GM18498 (cell line): ENCODE results near the gene XPNPEP2.
"Not testable (repeated sequence)": the region's sequence is repeated elsewhere in the genome, so short reads cannot be mapped to it uniquely, and the experiment has no call there.

Source experiments
- ATAC-seq: cut with Tn5 transposase; IDR thresholded peaks from one replicate; pipeline ENCODE4 v1.9.1; 2021; ENCODE audit warnings: mild to moderate bottlenecking, moderate library complexity; ENCODE audit not compliant: unreplicated experiment

Gene XPNPEP2

DNA sequence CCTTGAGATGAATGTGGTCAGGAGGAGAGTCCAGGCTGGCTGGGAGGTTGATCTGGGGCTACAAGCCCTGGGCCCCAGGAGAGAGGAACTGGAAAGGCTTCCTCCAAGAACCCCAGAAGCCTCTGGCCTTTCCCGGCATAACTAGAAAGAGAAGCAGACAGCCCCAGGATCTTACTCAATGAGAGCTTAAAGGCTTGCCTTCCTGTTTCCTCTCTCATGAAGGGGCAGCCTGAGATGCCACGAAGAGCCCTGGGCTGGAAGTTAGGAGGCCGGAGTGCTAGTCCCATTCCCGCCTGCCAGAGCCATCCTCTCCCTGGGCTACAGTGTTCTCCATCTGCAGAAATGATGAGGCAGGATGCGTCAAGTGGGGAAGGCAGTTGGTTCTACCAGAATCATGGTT lies 20.1 kb upstream of the XPNPEP2 start:
- ATAC-seq = no peak

DNA sequence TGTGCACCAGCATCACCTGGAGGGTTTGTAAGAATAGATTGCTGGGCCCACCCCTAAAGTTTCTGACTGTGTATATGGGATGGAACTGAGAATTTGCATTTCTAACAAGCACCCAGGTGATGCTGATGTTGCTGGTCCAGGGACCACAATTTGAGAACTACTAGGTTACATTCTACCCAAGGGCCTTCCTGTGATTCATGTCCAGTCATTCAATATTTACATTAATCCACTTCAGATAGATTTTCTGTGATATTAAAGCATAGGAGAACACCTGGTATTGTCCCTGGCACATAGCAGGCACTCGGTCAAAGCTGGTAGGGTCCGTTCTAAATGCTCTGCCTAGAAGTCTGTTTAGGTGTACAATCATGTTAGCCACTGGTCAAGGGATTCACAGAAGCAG lies 19.5 kb upstream of the XPNPEP2 start:
- ATAC-seq = no peak

GRCh38 chrX:129719931-129720530 lies 18.7 kb upstream of the XPNPEP2 start:
- ATAC-seq = no peak

- ATAC-seq = no peak
Observed at GRCh38 chrX:129720741-129721140, 18.0 kb upstream of the XPNPEP2 start.

DNA sequence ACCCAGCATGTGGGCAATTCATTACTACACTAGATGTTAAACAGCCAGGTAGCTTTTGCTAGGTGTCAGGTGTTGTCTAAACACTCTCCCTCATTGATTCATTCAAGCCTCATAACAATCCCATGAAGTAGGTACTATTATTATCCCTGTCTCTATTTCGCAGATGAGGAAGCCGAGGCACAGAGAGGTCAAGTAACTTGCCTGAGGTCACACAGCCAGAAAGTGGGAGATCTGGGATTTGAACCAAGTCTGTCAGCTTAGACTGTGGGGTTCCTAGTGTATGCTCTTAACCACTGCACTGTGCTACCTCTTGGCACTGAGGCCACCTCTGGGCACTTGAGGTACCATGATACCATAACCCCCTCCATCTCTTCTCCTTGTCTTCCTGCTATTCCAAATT lies 17.4 kb upstream of the XPNPEP2 start:
- no peak for ATAC-seq

- ATAC-seq = no peak
Observed at GRCh38 chrX:129721870-129722269, 16.9 kb upstream of the XPNPEP2 start.

- ATAC-seq = no peak
Observed at GRCh38 chrX:129723511-129723910, 15.3 kb upstream of the XPNPEP2 start.

GRCh38 chrX:129724754-129725153 lies 14.0 kb upstream of the XPNPEP2 start:
- no peak for ATAC-seq

- ATAC-seq = no peak
Observed at GRCh38 chrX:129726307-129727111, 12.3 kb upstream of the XPNPEP2 start.

GRCh38 chrX:129728061-129728460 lies 10.7 kb upstream of the XPNPEP2 start:
- ATAC-seq = no peak

GRCh38 chrX:129731228-129731627 lies 7.6 kb upstream of the XPNPEP2 start:
- no peak for ATAC-seq

- ATAC-seq = no peak
Observed at GRCh38 chrX:129732857-129733256, 5.9 kb upstream of the XPNPEP2 start.

DNA sequence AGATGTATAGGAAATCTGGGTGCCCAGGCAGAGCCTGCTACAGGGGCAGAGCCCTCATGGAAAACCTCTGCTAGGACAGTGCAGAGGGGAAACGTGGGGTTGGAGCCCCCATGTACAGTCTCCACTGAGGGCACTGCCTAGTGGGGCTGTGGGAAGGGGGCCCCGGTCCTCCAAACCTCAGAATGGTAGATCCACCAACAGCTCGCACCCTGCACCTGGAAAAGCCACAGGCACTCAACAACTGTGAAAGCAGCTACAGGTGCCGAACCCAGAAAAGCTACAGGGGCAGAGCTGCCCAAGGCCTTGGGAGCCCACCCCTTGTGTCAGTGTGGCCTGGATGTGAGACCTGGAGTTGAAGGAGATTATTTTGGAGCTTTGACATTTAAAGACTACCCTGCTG lies 5.4 kb upstream of the XPNPEP2 start:
- ATAC-seq = no peak

GRCh38 chrX:129736491-129736890 lies 2.3 kb upstream of the XPNPEP2 start:
- ATAC-seq = no peak

DNA sequence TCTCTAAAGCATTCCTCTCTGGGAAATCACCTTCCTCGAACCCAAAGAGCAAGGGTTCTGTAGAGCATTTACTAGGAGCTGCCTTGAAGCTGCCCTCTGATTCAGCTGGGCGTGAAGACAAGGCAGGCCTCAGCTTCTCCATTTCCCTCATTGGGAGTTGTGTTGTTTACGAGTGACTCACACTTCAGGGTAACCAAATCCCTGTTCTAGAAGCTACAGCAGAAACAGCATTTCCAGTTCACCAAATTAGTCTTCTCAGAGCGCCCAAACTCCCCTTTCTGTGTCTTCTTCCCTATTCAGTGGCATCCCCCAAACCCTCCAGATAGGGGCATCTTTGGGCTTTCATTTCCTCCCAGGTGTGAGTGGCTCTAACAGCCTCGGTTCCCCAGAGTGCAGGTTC lies 863 bp upstream of the XPNPEP2 start:
- no peak for ATAC-seq

DNA sequence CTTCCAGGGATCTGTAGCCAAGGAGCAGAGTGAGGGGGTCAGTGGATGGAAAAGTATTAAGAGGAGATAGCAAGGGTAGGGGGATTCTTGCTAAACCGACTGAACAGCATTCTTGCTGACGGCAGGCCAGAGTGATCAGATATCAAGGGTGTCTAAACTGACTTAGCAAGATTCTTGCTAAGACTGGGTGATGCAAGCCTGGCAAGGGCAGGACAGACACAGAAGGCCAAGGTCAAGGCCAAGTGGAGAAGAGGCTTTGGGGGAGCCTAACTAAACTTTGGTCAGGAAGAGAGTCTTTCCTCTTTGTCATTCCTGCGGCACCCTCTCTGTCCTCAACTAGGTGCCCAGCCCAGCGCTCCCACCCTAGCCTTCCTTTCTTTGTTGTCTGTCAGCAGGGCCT lies 799 bp downstream of the XPNPEP2 start:
- no peak for ATAC-seq

- ATAC-seq = no peak
Observed at GRCh38 chrX:129741880-129742758, 3.3 kb downstream of the XPNPEP2 start.

DNA sequence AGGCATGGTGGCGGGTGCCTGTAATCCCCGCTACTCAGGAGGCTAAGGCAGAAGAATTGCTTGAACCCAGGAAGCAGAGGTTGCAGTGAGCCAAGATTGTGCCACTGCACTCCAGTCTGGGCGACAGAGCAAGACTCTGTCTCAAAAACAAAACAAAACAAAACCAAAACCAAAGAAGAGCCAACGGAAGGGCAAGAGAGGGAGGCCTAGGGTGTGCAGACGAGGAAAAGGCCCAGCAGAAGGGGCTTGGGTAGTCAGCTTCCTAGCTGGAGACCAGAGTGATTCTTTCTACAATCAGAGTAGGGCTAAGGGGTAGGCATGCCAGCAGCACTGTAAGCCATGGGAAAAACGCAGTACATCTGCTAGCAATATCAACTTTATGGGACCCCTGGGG lies 4.0 kb downstream of the XPNPEP2 start:
- not testable (repeated sequence) for ATAC-seq

- no peak for ATAC-seq
Observed at GRCh38 chrX:129743821-129744220, 5.0 kb downstream of the XPNPEP2 start.

DNA sequence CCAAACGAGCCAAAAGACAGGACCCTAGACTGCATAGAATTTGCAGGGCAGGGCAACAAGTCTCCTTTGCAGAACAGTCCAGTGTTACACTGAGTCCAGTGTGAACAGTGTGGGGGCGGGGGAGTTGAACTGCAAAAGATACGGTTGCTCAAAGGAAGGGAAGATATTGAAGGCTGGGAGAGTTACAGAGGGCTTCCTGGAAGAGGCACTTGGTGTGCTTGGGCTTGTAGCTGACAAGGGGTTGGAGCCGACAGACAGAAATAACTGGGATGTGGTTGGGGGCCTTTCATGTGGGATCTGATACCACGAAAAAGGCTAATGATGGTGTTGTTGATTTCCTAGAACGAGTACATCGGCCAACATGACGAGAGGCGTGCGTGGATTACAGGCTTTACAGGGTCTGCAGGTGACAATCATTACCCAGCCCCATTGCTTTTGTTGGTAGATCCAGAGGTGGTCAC lies 6.1 kb downstream of the XPNPEP2 start:
- ATAC-seq = no peak
